GM18520 (cell line): ENCODE measurements around the gene LRRC31.

Experiments
- ATAC-seq: cut with Tn5 transposase; IDR thresholded peaks from one replicate; pipeline ENCODE4 v1.9.1; 2021; ENCODE audit not compliant: unreplicated experiment

The LRRC31 gene

DNA sequence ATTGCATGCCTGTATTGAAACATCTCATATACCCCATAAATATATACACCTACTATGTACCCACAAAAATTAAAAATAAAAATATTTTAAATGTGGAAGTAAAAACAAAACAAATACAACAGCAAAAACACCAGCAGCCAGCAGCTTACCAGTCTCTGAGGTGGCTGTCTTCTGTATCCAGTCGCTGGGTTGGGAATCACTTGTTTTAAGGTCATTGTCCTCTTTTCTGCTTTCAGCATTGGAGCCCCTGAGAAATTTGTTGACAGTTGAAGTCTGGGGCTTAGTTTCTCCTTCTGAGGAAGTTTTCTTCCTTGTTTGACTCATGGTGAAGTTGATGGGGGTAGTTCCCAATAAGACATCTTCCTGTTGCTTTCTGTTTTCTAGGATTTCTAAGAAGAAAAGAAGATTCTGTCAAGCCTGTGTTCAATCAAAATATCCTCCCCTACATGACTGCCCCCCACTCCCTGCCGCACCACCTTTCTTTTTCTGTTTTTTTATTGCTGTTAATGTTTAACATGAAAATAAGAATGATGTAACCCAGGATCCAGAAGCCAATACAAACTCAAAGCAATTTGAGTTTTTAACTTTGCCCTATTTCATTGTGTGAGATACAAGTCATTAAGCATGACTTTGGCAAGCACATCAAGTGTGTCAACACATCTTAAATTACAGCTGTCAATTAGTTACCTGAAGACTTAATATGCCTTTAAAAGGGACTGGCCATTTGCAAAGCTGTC, at the start of gene LRRC31:
Gene LRRC31 (minus strand): TSS at position 452 of the 737 bp plus-strand sequence. CDS start 128 bp downstream, at position 324.
- ATAC-seq: no peak

GRCh38 chr3:169914321-169914720, 44.6 kb upstream of the LRRC31 start:
- no peak for ATAC-seq

DNA sequence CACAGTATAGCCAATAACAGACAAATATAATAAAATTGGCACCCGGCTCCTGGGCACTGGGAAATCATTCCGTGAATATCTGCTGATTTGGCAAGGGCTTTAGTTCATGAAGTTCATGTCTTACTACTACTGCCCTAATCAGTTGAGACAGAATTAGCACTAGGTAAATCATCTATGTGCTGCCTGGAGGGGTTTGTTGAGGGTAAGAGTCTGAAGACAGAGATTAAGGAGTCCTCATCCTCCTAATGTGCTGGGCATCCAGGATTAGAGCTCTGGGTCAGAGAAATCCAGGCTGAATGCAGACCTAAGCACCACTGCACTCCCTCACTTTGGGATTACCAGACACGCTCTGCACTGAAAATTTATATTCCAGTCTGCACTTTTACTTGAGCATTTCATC, 43.6 kb upstream of the LRRC31 start:
- no peak for ATAC-seq

DNA sequence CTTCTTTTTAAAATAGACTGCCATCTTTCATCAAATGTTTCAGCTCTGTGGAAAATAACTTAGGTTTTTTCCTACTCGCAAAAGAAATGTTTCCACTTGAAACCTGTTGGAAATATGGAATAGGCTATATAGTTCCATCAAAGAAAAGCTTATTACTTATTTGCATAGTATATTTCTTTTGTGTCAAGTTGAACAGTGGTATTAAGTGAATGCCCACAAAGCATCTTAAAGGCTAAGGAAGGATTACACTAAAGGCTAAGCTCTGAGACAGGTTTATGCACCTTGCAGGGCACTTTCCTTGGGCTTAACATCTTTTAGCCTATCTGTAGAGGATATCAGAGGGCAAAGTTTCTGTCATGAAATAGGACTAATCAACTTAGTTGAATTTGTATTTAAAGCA, 41.5 kb upstream of the LRRC31 start, which contains the start of gene SAMD7:
Gene SAMD7 (plus strand): TSS at position 301 of the 400 bp plus-strand sequence. CDS start 7,927 bp downstream, outside the sequence.
- no peak for ATAC-seq

DNA sequence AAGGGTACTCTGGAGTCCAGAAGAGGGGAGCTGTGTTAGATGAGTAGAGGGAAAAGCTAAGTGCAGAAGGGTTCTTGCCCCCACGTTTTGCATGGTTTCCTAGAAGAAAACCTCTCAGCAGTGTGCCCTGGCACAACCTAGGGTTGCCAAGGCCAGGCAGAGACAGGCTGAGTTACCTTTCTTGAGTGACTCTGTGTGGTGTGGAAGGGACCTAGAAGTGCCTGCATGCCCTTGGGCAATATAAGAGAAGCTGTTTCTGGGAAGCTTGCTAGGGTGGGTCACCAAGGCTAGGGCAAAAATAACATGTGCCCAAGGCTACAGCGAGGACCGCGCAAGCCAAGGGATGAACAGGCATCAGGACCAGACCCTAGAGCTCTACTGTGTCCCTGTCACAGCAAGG, 38.2 kb upstream of the LRRC31 start:
- no peak for ATAC-seq

DNA sequence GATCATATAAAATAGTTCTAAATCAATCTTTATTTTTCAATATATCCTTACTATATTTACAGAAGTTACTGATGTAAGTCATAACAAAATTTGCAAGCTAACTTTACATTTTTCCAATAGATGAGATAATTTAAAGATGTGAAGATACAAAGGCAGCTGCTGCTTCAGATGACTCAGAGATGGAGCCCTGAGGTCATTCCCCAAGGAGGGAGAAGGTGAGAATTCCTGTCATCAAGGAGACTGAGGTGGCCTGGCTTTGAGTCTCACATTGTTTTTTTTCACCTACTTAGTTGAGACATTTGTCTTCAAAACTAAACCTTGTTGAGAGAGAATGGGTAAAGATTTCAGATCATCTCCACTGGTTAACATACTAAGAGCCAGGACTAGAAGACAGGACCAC, 37.7 kb upstream of the LRRC31 start:
- no peak for ATAC-seq

- no peak for ATAC-seq
Measured at GRCh38 chr3:169905404-169905803, 35.7 kb upstream of the LRRC31 start.

GRCh38 chr3:169901453-169901852, 31.7 kb upstream of the LRRC31 start:
- no peak for ATAC-seq

DNA sequence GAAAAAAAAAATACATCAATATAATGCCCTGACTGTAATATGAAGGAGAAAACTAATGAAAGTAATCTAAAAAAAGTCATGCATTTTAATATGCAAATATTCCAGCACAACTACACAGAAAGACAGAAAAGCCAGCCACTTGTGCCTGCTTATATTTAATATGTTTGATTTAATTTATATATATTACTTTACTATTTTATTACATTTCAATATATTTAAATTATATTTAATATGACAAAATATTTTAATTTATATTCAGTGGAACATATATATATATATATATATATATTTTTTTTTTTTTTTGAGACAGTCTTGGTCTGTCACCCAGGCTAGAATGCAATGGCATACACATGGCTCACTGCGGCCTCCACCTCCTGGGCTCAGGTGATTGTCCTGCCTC, 27.5 kb upstream of the LRRC31 start:
- no peak for ATAC-seq

DNA sequence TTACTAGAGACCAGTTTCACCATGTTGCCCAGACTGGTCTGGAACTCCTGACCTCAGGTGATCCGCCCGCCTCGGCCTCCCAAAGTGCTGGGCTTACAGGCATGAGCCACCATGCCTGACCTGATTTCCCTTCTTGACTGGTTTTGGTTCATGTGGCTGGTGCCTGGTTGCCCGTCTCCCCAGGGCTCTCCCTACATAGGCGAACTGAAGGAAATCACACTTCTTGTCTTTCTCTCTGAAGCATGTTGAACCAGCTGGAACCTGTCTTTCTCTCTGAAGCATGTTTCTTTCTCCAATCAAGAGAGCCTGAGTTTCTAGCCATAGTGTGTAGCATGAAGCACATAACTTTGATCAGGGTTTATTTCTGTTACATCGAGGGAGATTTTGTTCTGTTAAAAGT, 25.3 kb upstream of the LRRC31 start:
- ATAC-seq: no peak

- ATAC-seq: no peak
Measured at GRCh38 chr3:169894110-169894509, 24.4 kb upstream of the LRRC31 start.

- ATAC-seq: no peak
Measured at GRCh38 chr3:169891886-169892285, 22.2 kb upstream of the LRRC31 start.

DNA sequence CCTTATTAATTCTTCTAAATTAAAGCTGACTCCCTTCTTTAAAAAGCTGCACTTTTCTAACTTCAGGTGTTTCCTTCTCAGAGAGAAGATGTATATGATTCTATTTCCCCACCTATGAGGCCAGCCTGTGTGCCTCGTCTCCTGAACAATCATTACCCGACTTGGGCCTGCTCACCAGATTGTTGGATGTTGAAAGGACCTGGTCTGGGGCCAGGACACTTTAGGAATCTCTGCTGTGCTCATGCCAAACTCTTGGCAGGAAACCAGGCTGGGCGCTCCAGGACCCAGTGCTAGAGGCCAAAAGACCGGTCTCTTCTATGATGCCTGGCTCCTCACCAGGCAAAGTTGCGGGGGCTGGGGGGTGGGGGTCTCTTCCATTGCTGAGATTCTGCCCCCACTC, 16.9 kb upstream of the LRRC31 start:
- ATAC-seq: no peak

DNA sequence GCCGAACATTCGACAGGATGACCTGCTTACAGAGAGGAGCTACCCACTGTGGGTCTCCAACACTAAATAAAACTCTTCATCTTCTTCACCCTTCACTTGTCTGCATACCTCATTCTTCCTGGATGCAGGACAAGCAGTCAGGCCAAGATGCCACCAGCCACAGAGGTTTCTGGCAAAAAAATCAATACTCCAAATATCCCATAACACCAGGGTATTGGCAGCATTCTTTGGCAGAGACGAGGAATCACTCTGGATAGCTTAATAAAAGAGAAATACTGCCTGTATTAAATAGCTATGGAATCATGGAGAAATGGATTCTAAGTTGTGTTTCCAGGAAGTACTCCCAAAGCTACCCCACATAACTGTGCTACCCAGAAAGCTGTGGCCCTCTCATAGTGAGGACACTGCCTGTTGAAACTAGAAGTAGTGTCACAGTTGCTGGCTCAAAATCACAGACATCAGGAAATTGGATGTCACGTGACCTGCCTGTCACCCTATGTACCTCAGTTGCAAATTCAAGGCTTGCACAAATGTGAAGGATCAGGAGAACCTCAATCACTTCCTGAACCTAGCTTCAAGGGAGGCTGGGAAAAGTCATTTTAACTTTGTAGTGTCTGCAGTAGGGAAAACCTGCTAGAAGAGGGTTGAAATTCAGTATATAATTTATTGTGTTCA, 11.0 kb upstream of the LRRC31 start:
- no peak for ATAC-seq

DNA sequence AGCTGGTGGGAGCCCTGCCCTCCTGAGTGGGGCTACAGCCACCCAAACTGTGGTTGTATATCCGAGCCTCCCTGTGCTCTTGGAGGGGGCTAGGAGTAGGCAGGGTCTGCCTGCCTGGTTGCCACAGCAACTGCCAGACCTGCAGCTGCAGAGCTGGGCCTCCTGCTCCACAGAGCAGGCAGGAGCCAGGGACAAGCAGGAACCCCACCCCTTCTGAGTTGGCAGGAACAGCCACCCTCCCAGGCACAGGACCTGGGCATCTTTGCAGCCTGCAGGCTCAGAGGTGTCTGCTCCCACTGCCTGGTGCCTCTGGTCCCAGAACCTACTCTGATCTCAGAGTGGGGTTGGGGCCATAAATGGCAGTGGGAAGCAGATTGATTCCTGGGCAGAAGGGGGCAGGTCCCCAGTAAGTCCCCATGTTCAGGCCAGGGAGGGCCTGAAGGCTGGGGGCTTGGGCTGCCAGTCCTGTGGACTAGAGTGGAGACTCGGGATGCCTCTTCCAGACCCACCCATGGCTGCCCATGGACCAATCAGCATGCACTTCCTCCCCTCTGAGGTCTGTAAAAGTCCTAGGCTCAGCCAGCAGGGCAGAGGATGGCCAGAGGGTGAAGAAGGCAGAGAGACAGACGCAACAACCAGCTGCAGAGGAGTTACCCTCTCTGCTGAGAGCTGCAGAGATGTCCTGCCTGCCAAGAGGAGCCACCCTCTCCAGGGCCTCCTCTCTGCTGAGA, 10.3 kb upstream of the LRRC31 start:
- ATAC-seq: no peak

DNA sequence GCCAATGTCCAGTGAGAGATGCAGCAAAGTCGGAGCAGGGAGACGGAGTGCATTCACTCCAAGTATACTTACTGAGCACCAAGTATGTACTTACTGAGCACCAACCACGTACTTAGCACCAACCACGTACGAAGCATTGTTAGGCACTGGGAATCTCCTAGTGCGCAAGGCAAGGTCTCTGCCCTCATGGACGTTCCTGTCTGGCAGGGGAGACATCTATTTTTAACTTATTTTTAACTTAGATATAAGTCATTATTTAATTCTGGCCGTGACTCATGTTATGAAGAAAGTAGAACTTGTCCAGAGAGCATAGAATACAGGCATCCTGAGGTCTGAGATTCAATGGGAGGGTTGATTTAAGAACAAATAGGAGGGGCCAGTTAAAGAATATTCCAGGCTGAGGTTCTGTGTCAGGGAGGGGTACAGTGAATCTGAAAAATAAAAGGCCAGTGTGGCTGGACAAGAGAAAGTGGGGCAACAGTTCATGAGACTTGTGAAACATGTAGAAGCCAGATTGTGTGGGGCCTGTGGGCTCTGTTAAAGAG, 9.3 kb upstream of the LRRC31 start:
- ATAC-seq: no peak

GRCh38 chr3:169871129-169871886, 1.6 kb upstream of the LRRC31 start:
- ATAC-seq: no peak

DNA sequence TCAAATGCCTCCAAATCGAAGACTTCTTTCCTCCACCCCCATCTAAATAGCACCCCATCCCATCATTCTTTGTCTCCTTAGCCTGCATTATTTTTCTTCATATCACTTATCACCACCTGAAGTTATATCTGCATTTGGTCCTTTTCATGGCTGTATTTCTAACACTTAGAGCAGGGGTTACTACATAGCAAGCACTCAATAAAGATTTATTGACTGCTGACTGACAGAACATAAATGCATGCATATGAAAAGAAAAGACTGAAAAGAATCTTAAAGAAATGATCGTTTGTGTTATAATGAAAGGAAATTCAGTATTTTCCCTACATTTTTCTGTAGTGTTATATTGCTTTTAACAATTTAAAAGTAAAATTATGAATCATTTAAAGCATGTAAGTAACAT, 1.4 kb downstream of the LRRC31 start:
- ATAC-seq: no peak

DNA sequence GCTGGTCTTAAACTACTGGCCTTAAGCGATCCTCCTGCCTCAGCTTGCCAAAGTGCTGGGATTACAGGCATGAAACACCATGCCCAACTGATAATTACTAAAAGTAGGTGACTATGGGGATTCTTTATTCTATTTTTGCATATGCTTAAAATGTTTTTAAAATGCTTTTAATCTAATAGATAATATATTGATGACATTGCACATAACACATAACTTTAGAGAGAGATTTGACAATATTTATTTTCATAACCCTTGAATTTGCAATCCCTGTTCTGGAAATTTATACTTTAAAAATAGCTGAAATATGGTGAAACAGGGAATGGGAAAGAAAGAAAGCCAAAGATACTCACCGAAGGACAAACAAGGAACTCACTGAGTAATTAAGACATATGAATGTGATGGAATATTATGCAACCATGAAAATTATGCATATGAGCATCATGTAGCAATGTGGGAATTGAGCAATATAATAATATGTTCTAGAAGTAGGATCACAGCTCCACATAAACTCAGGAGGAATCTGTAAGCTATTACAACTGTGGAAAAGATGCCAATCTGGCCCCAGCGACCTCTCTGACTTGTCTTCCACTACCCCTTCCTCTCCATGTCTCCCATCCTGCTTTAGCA, 2.0 kb downstream of the LRRC31 start:
- no peak for ATAC-seq

DNA sequence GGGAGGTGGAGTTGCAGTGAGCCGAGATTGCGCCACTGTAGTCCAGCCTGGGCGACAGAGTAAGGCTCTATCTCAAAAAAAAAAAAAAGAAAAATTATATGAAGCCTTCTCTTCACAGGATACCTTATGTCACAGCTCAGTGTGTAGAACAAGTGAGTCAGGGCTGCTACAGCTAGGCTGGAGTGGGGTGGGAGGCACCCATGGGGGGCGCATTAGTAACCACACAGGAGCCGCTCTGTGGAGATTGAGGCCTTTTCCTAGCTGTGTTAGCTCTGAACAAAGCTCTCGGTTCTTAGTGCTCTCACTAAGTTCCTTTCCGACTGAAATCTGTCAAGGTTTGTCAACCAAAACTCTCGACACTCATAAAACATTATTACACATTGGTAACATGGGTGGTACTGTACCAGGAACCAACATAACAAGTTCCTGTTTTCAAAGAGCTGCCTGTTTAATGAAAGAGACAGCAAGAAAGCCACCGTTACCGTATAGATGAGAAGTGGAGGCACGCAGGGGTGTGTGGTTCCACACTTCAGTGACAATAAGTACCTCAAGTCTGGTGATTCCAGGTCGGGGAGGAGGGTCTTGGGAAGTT, 4.5 kb downstream of the LRRC31 start:
- no peak for ATAC-seq
